HepG2 (cell line): ENCODE measurements around the gene SHANK3. TPM values are rescaled to one million over a fixed set of nuclear protein-coding genes. Genes with fewer than 3 reads are reported as not detected.
A peak's percentile ranks its signal among the peaks of the same experiment; 100 is the strongest.

ENCODE experiments used
- BORCS8-MEF2B ChIP-seq: sonication (generic); formaldehyde crosslinking; IDR thresholded peaks from 2 replicates; pipeline ENCODE4 v1.8.0; 2022; ENCODE audit warnings: mild to moderate bottlenecking, missing genetic modification reagents
- FOXC1 ChIP-seq: sonication (generic); formaldehyde crosslinking; IDR thresholded peaks from 2 replicates; pipeline ENCODE4 v1.8.0; 2022; ENCODE audit warnings: mild to moderate bottlenecking, missing genetic modification reagents, borderline replicate concordance
- FOXK2 ChIP-seq: fragments of 450-650 bp; IDR thresholded peaks from 2 replicates; pipeline ENCODE4 v1.6.1; 2016
- FOXO4 ChIP-seq: sonication (generic); formaldehyde crosslinking; conservative IDR thresholded peaks from 2 replicates; pipeline ENCODE4 v1.8.1; 2023; ENCODE audit warnings: missing genetic modification reagents
- GZF1 ChIP-seq: sonication (generic); formaldehyde crosslinking; IDR thresholded peaks from 2 replicates; pipeline ENCODE4 v1.5.1; 2020; ENCODE audit warnings: mild to moderate bottlenecking, missing genetic modification reagents
- HHEX ChIP-seq: IDR thresholded peaks from 2 replicates; pipeline ENCODE4 v1.6.1; 2016; ENCODE audit warnings: control low read depth
- HMGA1 ChIP-seq: sonication (generic); formaldehyde crosslinking; conservative IDR thresholded peaks from 2 replicates; pipeline ENCODE4 v1.4.0; 2020; ENCODE audit warnings: missing genetic modification reagents
- NCOR1 ChIP-seq: fragments of 200-600 bp; sonication (generic); IDR thresholded peaks from 2 replicates; pipeline ENCODE4 v1.7.0; 2017; ENCODE audit warnings: antibody characterized with exemption, low read length, borderline replicate concordance
- NFRKB ChIP-seq: fragments of 450-650 bp; IDR thresholded peaks from 2 replicates; pipeline ENCODE4 v1.6.1; 2017
- NRL ChIP-seq: sonication (generic); formaldehyde crosslinking; IDR thresholded peaks from 2 replicates; pipeline ENCODE4 v1.5.0; 2020; ENCODE audit warnings: missing genetic modification reagents, mild to moderate bottlenecking, moderate library complexity, borderline replicate concordance
- RAD21 ChIP-seq: fragments of 450-650 bp; formaldehyde crosslinking; IDR thresholded peaks from 2 replicates; pipeline ENCODE4 v1.5.0; 2020; ENCODE audit warnings: mild to moderate bottlenecking
- SOX6 ChIP-seq, 2 experiments: fragments of 450-650 bp in 1 of 2; sonication (generic) in 1 of 2; formaldehyde crosslinking in 1 of 2; IDR thresholded peaks; 2 replicates each; pipeline versions ENCODE4 v1.4.0 to v1.6.1; 2017 to 2020; ENCODE audit warnings: antibody characterized with exemption in 1 of 2, mild to moderate bottlenecking in 1 of 2, missing genetic modification reagents in 1 of 2
- SSRP1 ChIP-seq: IDR thresholded peaks from 2 replicates; pipeline ENCODE4 v1.6.1; 2016; ENCODE audit warnings: control low read depth
- STAG1 ChIP-seq: sonication (generic); formaldehyde crosslinking; IDR thresholded peaks from 2 replicates; pipeline ENCODE4 v1.4.0; 2020; ENCODE audit warnings: missing genetic modification reagents
- XRCC5 ChIP-seq: fragments of 200-400 bp; formaldehyde crosslinking; optimal IDR thresholded peaks from 2 replicates; pipeline ENCODE3; 2017; ENCODE audit warnings: mild to moderate bottlenecking, low read length
- ZBTB20 ChIP-seq: sonication (generic); formaldehyde crosslinking; IDR thresholded peaks from 2 replicates; pipeline ENCODE4 v1.8.1; 2023; ENCODE audit warnings: missing genetic modification reagents, low read depth, mild to moderate bottlenecking, borderline replicate concordance
- ZFX ChIP-seq: sonication (generic); formaldehyde crosslinking; IDR thresholded peaks from 2 replicates; pipeline ENCODE4 v1.4.0; 2020; ENCODE audit warnings: mild to moderate bottlenecking, low read depth, missing genetic modification reagents, moderate library complexity
- ZMYM4 ChIP-seq: sonication (generic); formaldehyde crosslinking; IDR thresholded peaks from 2 replicates; pipeline ENCODE4 v1.8.1; 2023; ENCODE audit warnings: mild to moderate bottlenecking, missing genetic modification reagents
- ZNF367 ChIP-seq: sonication (generic); formaldehyde crosslinking; IDR thresholded peaks from 2 replicates; pipeline ENCODE4 v1.4.0; 2020; ENCODE audit warnings: missing genetic modification reagents, borderline replicate concordance
- ZNF556 ChIP-seq: sonication (generic); formaldehyde crosslinking; IDR thresholded peaks from 2 replicates; pipeline ENCODE4 v1.4.0; 2020; ENCODE audit warnings: mild to moderate bottlenecking, missing genetic modification reagents, borderline replicate concordance
- ZNF724P ChIP-seq: sonication (generic); formaldehyde crosslinking; IDR thresholded peaks from 2 replicates; pipeline ENCODE4 v1.8.0; 2022; ENCODE audit warnings: missing genetic modification reagents, borderline replicate concordance
- ZSCAN25 ChIP-seq: sonication (generic); formaldehyde crosslinking; IDR thresholded peaks from 2 replicates; pipeline ENCODE4 v1.8.0; 2022; ENCODE audit warnings: mild to moderate bottlenecking, missing genetic modification reagents
- polyA plus RNA-seq, 8 experiments: library from polyadenylated mRNA; depleted of rRNA in 3 of 8; stranded (reverse) in 7 of 8; unstranded in 1 of 8; fragments of >200 nt; fragmentation: Illumina TruSeq in 4 of 8; extraction: Trizol in 4 of 8; gene quantifications; 2 replicates each; pipeline versions ENCODE4 v1.2.1 to v1.2.3, GENCODE V29; 2011 to 2016; ENCODE audit warnings: low read depth in 4 of 8, missing spikeins in 1 of 8, mixed read lengths in 1 of 8; ENCODE audit not compliant: insufficient read depth in 1 of 8
- total RNA-seq, 5 experiments: library from RNA; depleted of rRNA; stranded (reverse); fragments of >200 nt; fragmentation: Illumina TruSeq; extraction: Trizol; gene quantifications; 2 replicates each; pipeline ENCODE4 v1.2.3, GENCODE V29; 2016; ENCODE audit warnings: low read depth in 1 of 5
- TF ChIP-seq, protein P1 (sequence below): sonication (generic); formaldehyde crosslinking; IDR thresholded peaks from 2 replicates; pipeline ENCODE4 v1.8.1; 2023; ENCODE audit warnings: mild to moderate bottlenecking, missing genetic modification reagents
- TF ChIP-seq, protein P2 (sequence below): sonication (generic); formaldehyde crosslinking; IDR thresholded peaks from 2 replicates; pipeline ENCODE4 v1.4.0; 2020; ENCODE audit warnings: mild to moderate bottlenecking, low read depth, missing genetic modification reagents
- TF ChIP-seq, protein P3 (sequence below): IDR thresholded peaks from 2 replicates; pipeline ENCODE4 v1.6.1; 2016
- TF ChIP-seq, protein P4 (sequence below), 2 experiments: fragments of 450-650 bp in 1 of 2; sonication (generic) in 1 of 2; formaldehyde crosslinking; IDR thresholded peaks; 2 replicates each; pipeline versions ENCODE4 v1.5.0 to v1.8.0; 2020 to 2022; ENCODE audit warnings: mild to moderate bottlenecking in 1 of 2, missing genetic modification reagents in 1 of 2

Gene SHANK3
- total and polyA plus RNA-seq, 2 of the 13 experiments (the other 11 are each of a cell fraction or from before 2014, with no cell fraction given), result 2.9 to 4.6 TPM

- TF ChIP-seq FOXO4 (CRISPR knock-in tag) (peak; percentile 93; the same call in 1 of the 2 replicates), SOX6 (IDR thresholded peaks at IDR 0.05) (no peak), SOX6 (CRISPR knock-in tag; IDR thresholded peaks at IDR 0.05) (no peak; the same call in 1 of the 2 replicates), ZBTB20 (CRISPR knock-in tag) (no peak), NFRKB (no peak), STAG1 (CRISPR knock-in tag) (peak; percentile 77), XRCC5 (no peak), FOXC1 (CRISPR knock-in tag) (peak; percentile 80), GZF1 (CRISPR knock-in tag) (no peak), HHEX (no peak), ZSCAN25 (CRISPR knock-in tag) (peak; percentile 86), ZNF367 (CRISPR knock-in tag) (no peak), HMGA1 (CRISPR knock-in tag) (no peak), ZNF724P (CRISPR knock-in tag) (no peak), ZMYM4 (CRISPR knock-in tag) (peak; percentile 46; the same call in 1 of the 2 replicates), RAD21 (CRISPR knock-in tag) (peak; percentile 62), BORCS8-MEF2B (CRISPR knock-in tag) (0 out of 2 replicates have a peak, but pooled peaks have one; percentile 56), FOXK2 (no peak), ZNF556 (CRISPR knock-in tag) (peak; percentile 37; the same call in 1 of the 2 replicates), NRL (no peak), NCOR1 (no peak), SSRP1 (no peak), ZFX (peak; percentile 70; the same call in 1 of the 2 replicates)
- TF ChIP-seq, protein P1, sequence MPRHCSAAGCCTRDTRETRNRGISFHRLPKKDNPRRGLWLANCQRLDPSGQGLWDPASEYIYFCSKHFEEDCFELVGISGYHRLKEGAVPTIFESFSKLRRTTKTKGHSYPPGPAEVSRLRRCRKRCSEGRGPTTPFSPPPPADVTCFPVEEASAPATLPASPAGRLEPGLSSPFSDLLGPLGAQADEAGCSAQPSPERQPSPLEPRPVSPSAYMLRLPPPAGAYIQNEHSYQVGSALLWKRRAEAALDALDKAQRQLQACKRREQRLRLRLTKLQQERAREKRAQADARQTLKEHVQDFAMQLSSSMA, result no peak
- TF ChIP-seq, protein P2, sequence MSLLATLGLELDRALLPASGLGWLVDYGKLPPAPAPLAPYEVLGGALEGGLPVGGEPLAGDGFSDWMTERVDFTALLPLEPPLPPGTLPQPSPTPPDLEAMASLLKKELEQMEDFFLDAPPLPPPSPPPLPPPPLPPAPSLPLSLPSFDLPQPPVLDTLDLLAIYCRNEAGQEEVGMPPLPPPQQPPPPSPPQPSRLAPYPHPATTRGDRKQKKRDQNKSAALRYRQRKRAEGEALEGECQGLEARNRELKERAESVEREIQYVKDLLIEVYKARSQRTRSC (CRISPR knock-in tag), result no peak
- TF ChIP-seq, protein P3, sequence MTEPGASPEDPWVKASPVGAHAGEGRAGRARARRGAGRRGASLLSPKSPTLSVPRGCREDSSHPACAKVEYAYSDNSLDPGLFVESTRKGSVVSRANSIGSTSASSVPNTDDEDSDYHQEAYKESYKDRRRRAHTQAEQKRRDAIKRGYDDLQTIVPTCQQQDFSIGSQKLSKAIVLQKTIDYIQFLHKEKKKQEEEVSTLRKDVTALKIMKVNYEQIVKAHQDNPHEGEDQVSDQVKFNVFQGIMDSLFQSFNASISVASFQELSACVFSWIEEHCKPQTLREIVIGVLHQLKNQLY, result 0 out of 2 replicates have a peak, but pooled peaks have one; percentile 10
- TF ChIP-seq, protein P4, sequence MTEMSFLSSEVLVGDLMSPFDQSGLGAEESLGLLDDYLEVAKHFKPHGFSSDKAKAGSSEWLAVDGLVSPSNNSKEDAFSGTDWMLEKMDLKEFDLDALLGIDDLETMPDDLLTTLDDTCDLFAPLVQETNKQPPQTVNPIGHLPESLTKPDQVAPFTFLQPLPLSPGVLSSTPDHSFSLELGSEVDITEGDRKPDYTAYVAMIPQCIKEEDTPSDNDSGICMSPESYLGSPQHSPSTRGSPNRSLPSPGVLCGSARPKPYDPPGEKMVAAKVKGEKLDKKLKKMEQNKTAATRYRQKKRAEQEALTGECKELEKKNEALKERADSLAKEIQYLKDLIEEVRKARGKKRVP (CRISPR knock-in tag; IDR thresholded peaks at IDR 0.05), result no peak
These were observed 27.2 kb downstream of the SHANK3 start (continued) for GRCh38 chr22:50699756-50700386.
